ENCODE data around the gene KLC4. TPM values are rescaled to one million over a fixed set of nuclear protein-coding genes. Genes with fewer than 3 reads are reported as not detected.

The KLC4 gene
- total RNA-seq (2014; rRNA removed; shearing (Covaris generic)) (15.0 and 16.4 TPM in 2 replicates), total RNA-seq (2022) (22.5 and 25.2 TPM in 2 replicates), Bru-seq, nascent RNA (percentile 39 among the genes with signal in this experiment), BruChase-seq, experiment 1, labeled RNA remaining after a 6-hour chase (percentile 44 among the genes with signal in this experiment), BruChase-seq, experiment 2, labeled RNA remaining after a 2-hour chase (percentile 42 among the genes with signal in this experiment)
- long read RNA-seq, transcript KLC4-202 (16 exons, 2,404 nt), result major isoform, 13 of 35 reads
- long read RNA-seq, partial matches to known transcripts, result 9 of 35 reads
- long read RNA-seq, other reads (novel, unspliced or antisense), result 9 of 35 reads

- Histone ChIP-seq H3K4me2 (ENCODE audit: low read length) (peak within 1 kb of the TSS; percentile 97), H2AFZ (ENCODE audit: low read length) (peak within 1 kb of the TSS; percentile 87), H3K36me3 (ENCODE audit: insufficient read depth, low read length) (peaks cover 11% of the 10 kb centered on the region), H3K4me1 (ENCODE audit: insufficient read depth, low read length, poor library complexity, severe bottlenecking) (peaks cover 18% of the 10 kb centered on the region), H3K27ac (ENCODE audit: low read depth, low read length, poor library complexity, severe bottlenecking) (peak within 1 kb of the TSS; percentile 23), H3K4me3 (ENCODE audit: low read depth, low read length, poor library complexity, severe bottlenecking) (peak within 1 kb of the TSS; percentile 95), H4K20me1 (ENCODE audit: insufficient read depth, low read length) (no peaks in the 10 kb centered on the region), H3K9me2 (ENCODE audit: insufficient read depth, low read length) (no peaks in the 10 kb centered on the region), H3K9me3 (ENCODE audit: low read length) (no peaks in the 10 kb centered on the region), H3K79me2 (ENCODE audit: insufficient read depth, low read depth, low read length) (peaks cover 17% of the 10 kb centered on the region)
- BruUV-seq (replicated peaks), result no TSS peak
- TF ChIP-seq EZH2phosphoT487 (IDR thresholded peaks at IDR 0.05; ENCODE audit: borderline replicate concordance, low read depth, low read length), result no peak
- TF ChIP-seq CTCF (conservative IDR thresholded peaks at IDR 0.05; ENCODE audit: low read length), result no peak
- POLR2A ChIA-PET, result interaction anchor here (0.6 to 2.2 kb wide), 15 partner anchors 9 to 920 kb away, joined by 3 to 7 read pairs (median 4); partner anchors contain the start of genes KLHDC3, MEA1, PEX6 and PPP2R5D
- DNase-seq (ENCODE audit: low spot score), result peak; percentile 99
- intact Hi-C loops (cut with micrococcal nuclease; ENCODE audit: unreplicated experiment), result no loop called here
- CTCF ChIA-PET (ENCODE audit: unreplicated experiment), result interaction anchor here (0.9 to 1.2 kb wide), 3 partner anchors 12 to 165 kb away, joined by 3 to 4 read pairs (median 3); no protein-coding TSS in a partner anchor
These were observed at the start of gene KLC4, which contains the start of gene MRPL2 for GRCh38 chr6:43059168-43060033. KLC4 (plus strand) TSS chr6:43059631; CDS start chr6:43061336, 1,705 bp downstream. MRPL2 (minus strand) TSS chr6:43059434; CDS start chr6:43059381, 53 bp downstream.

GRCh38 chr6:43011207-43011606 is 48.2 kb upstream of the KLC4 start:
- H4K20me1 ChIP-seq (ENCODE audit: insufficient read depth, low read length), result no peaks in the 10 kb centered on the region
- DNase-seq (ENCODE audit: low spot score), result no peak
- no peak overlapping the region for H3K4me3 ChIP-seq (ENCODE audit: low read depth, low read length, poor library complexity, severe bottlenecking)
- H3K9me2 ChIP-seq (ENCODE audit: insufficient read depth, low read length), result no peaks in the 10 kb centered on the region
- no TSS peak for BruUV-seq (replicated peaks)
- peaks cover 27% of the 10 kb centered on the region for H3K79me2 ChIP-seq (ENCODE audit: insufficient read depth, low read depth, low read length)
- no peak overlapping the region; the same call in 1 of the 2 replicates for H3K4me2 ChIP-seq (ENCODE audit: low read length)
- ChIA-PET CTCF (ENCODE audit: unreplicated experiment) (no interaction called here), POLR2A (interaction anchor here (0.6 kb wide), 1 partner anchor 374 kb away, joined by 3 read pairs; no protein-coding TSS in a partner anchor)
- no peaks in the 10 kb centered on the region for H3K9me3 ChIP-seq (ENCODE audit: low read length)
- 0 out of 2 replicates have a peak, but pooled peaks have one; percentile 30 for TF ChIP-seq CTCF (conservative IDR thresholded peaks at IDR 0.05; ENCODE audit: low read length)
- TF ChIP-seq EZH2phosphoT487 (IDR thresholded peaks at IDR 0.05; ENCODE audit: borderline replicate concordance, low read depth, low read length), result no peak
- intact Hi-C loops (cut with micrococcal nuclease; ENCODE audit: unreplicated experiment), result no loop called here
- peaks cover 56% of the 10 kb centered on the region; the same call in 1 of the 2 replicates for H3K36me3 ChIP-seq (ENCODE audit: insufficient read depth, low read length)
- no peak overlapping the region for H3K27ac ChIP-seq (ENCODE audit: low read depth, low read length, poor library complexity, severe bottlenecking)
- no peak overlapping the region for H2AFZ ChIP-seq (ENCODE audit: low read length)
- peaks cover 31% of the 10 kb centered on the region for H3K4me1 ChIP-seq (ENCODE audit: insufficient read depth, low read length, poor library complexity, severe bottlenecking)

All from OCI-LY7 (cell line).